Activated CD8-positive, alpha-beta T cell treated with anti-CD3 and anti-CD28 coated beads for 36 hours (primary cell): ENCODE measurements around the gene RCSD1. TPM values are rescaled to one million over a fixed set of nuclear protein-coding genes. Genes with fewer than 3 reads are reported as not detected.

Experiments
- ATAC-seq: fragments of 200-7000 bp; cut with Tn5 transposase; one replicate; pipeline ENCODE4 v1.10.0; 2021; ENCODE audit warnings: mild to moderate bottlenecking, moderate library complexity
- CTCF ChIA-PET: fragments of 350-600 bp; sonication (Branson Sonifier 250); formaldehyde crosslinking; loops from one replicate; lab custom pipeline; 2021; ENCODE audit warnings: antibody characterized with exemption; lab: Charles Lee
- POLR2A ChIA-PET: fragments of 350-600 bp; sonication (Branson Sonifier 250); formaldehyde crosslinking; loops from one replicate; lab custom pipeline; 2021; ENCODE audit warnings: antibody characterized with exemption; lab: Charles Lee
- DNase-seq: peaks from one replicate; pipeline ENCODE4 v3.0.0-alpha.2; 2020
- H3K27ac Mint-ChIP-seq: one replicate; pipeline ENCODE4 v1.8.0; 2021; ENCODE audit warnings: mild to moderate bottlenecking, mixed read lengths
- H3K27me3 Mint-ChIP-seq: one replicate; pipeline ENCODE4 v1.8.0; 2021; ENCODE audit warnings: mixed read lengths
- H3K36me3 Mint-ChIP-seq: one replicate; pipeline ENCODE4 v1.8.0; 2021; ENCODE audit warnings: low read depth, mixed read lengths
- H3K4me1 Mint-ChIP-seq: one replicate; pipeline ENCODE4 v1.8.0; 2021; ENCODE audit warnings: low read depth, mixed read lengths
- H3K4me3 Mint-ChIP-seq: one replicate; pipeline ENCODE4 v1.8.0; 2021; ENCODE audit warnings: mild to moderate bottlenecking, moderate library complexity, mixed read lengths
- H3K9me3 Mint-ChIP-seq: one replicate; pipeline ENCODE4 v1.8.0; 2021; ENCODE audit warnings: mixed read lengths
- intact Hi-C: fragments of 100-400 bp; cut with micrococcal nuclease; formaldehyde crosslinking; loops from one replicate; pipeline ENCODE4 v1.10.0; 2022
- total RNA-seq, 2 experiments: library from RNA; stranded (reverse); gene quantifications; one replicate each; pipeline ENCODE4 v1.2.3, GENCODE V29; 2021
- TF ChIP-seq, protein P1 (sequence below): fragments of 200-600 bp; IDR thresholded peaks from one replicate; pipeline ENCODE4 v1.8.0; 2022; ENCODE audit warnings: antibody characterized with exemption, mild to moderate bottlenecking

Gene RCSD1
- total RNA-seq, 2 experiments from 2014 or later = 66.4 to 67.9 TPM

DNA sequence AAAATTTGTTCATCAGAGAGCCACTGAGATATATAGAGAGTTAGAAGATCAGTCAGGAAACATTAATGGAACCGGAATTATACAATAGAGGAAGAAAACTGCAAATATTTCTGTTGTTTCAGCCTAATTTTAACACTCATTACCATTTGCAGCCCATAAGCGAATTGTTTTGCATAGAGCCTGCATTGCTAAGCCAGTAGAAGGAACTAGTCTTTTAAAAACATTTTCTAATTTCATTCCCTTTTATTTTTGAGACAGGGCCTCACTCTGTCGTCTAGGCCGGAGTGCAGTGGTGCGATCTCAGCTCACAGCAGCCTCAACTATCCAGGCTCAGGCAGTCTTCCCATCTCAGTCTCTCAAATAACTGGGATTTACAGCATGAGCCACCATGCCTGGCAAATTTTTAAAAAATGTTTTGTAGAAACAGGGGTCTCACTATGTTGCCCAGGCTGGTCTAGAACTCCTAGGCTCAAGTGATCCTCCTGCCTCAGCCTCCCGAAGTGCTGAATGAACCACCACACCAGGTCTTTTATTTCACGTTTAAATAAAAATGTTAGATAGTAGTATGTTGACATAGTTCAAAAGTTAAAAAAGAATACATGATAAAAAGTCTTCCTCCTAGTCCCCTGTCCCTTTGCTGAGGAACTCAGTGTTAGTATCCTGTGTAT lies 117.1 kb downstream of the RCSD1 start:
- ATAC-seq = no peak
- POLR2A ChIA-PET = interaction anchor here (0.6 kb wide), 1 partner anchor 24 kb away, joined by 3 read pairs; no protein-coding TSS in a partner anchor
- Mint-ChIP-seq H3K27me3 (no peaks in the 10 kb centered on the region), H3K36me3 (no peaks in the 10 kb centered on the region), H3K27ac (no peak overlapping the region), H3K4me1 (peaks cover 6% of the 10 kb centered on the region), H3K9me3 (no peaks in the 10 kb centered on the region), H3K4me3 (no peak overlapping the region)
- DNase-seq = no peak
- TF ChIP-seq, protein P1, sequence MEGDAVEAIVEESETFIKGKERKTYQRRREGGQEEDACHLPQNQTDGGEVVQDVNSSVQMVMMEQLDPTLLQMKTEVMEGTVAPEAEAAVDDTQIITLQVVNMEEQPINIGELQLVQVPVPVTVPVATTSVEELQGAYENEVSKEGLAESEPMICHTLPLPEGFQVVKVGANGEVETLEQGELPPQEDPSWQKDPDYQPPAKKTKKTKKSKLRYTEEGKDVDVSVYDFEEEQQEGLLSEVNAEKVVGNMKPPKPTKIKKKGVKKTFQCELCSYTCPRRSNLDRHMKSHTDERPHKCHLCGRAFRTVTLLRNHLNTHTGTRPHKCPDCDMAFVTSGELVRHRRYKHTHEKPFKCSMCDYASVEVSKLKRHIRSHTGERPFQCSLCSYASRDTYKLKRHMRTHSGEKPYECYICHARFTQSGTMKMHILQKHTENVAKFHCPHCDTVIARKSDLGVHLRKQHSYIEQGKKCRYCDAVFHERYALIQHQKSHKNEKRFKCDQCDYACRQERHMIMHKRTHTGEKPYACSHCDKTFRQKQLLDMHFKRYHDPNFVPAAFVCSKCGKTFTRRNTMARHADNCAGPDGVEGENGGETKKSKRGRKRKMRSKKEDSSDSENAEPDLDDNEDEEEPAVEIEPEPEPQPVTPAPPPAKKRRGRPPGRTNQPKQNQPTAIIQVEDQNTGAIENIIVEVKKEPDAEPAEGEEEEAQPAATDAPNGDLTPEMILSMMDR = no peak
- intact Hi-C loops = no loop called here
- CTCF ChIA-PET = interaction anchor here (1.3 kb wide), 1 partner anchor 15 kb away, joined by 3 read pairs; no protein-coding TSS in a partner anchor

GRCh38 chr1:167747988-167748387 lies 118.0 kb downstream of the RCSD1 start:
- TF ChIP-seq, protein P1 = no peak
- no peak overlapping the region for H3K27ac Mint-ChIP-seq
- H3K9me3 Mint-ChIP-seq = no peaks in the 10 kb centered on the region
- intact Hi-C loops = no loop called here
- no peak overlapping the region for H3K4me3 Mint-ChIP-seq
- CTCF ChIA-PET = interaction anchor here (1.2 to 1.3 kb wide), 2 partner anchors 14 to 32 kb away, joined by 3 read pairs; no protein-coding TSS in a partner anchor
- H3K27me3 Mint-ChIP-seq = no peaks in the 10 kb centered on the region
- H3K36me3 Mint-ChIP-seq = no peaks in the 10 kb centered on the region
- peaks cover 13% of the 10 kb centered on the region for H3K4me1 Mint-ChIP-seq
- DNase-seq (no peak), ATAC-seq (no peak)
- POLR2A ChIA-PET = interaction anchor here (1.0 kb wide), 1 partner anchor 33 kb away, joined by 6 read pairs; no protein-coding TSS in a partner anchor

DNA sequence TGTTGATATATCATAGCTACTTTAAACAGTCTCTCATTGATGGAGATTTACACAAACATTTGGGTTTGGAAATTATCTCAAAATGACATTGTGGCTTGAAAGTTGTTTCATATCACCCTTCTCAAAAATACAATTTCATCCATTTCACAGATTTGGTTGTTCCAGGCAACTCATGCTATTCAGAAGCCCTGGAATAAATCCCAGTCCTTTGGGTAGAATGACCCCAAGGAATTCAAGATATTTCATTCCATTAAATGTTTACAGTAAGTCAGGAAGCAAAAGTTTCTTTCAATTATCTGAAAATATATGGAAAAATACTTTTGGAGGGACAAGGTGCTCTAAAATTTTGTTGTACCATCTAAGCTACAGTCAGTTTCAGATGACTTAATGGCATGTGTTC lies 118.9 kb downstream of the RCSD1 start:
- intact Hi-C loops = no loop called here
- TF ChIP-seq, protein P1 = no peak
- POLR2A ChIA-PET = interaction anchor here (1.0 kb wide), 1 partner anchor 34 kb away, joined by 6 read pairs; no protein-coding TSS in a partner anchor

GRCh38 chr1:167749741-167750140 lies 119.7 kb downstream of the RCSD1 start:
- Mint-ChIP-seq H3K4me1 (peaks cover 15% of the 10 kb centered on the region), H3K27ac (no peak overlapping the region), H3K4me3 (no peak overlapping the region), H3K36me3 (no peaks in the 10 kb centered on the region), H3K27me3 (no peaks in the 10 kb centered on the region), H3K9me3 (no peaks in the 10 kb centered on the region)
- ATAC-seq (no peak), DNase-seq (no peak)
- intact Hi-C loops = no loop called here
- ChIA-PET POLR2A (interaction anchor here (0.7 kb wide), 1 partner anchor 9 kb away, joined by 3 read pairs; no protein-coding TSS in a partner anchor), CTCF (no interaction called here)
- TF ChIP-seq, protein P1 = no peak

More for the DNA sequence above, 118.9 kb downstream of the RCSD1 start:
- H3K4me3 Mint-ChIP-seq = no peak overlapping the region
- no peak overlapping the region for H3K27ac Mint-ChIP-seq
- CTCF ChIA-PET = interaction anchor here (1.2 kb wide), 2 partner anchors 9 to 33 kb away, joined by 3 read pairs; no protein-coding TSS in a partner anchor
- DNase-seq = no peak
- no peak for ATAC-seq
- H3K27me3 Mint-ChIP-seq = no peaks in the 10 kb centered on the region
- peaks cover 15% of the 10 kb centered on the region for H3K4me1 Mint-ChIP-seq
- no peaks in the 10 kb centered on the region for H3K36me3 Mint-ChIP-seq
- H3K9me3 Mint-ChIP-seq = no peaks in the 10 kb centered on the region

DNA sequence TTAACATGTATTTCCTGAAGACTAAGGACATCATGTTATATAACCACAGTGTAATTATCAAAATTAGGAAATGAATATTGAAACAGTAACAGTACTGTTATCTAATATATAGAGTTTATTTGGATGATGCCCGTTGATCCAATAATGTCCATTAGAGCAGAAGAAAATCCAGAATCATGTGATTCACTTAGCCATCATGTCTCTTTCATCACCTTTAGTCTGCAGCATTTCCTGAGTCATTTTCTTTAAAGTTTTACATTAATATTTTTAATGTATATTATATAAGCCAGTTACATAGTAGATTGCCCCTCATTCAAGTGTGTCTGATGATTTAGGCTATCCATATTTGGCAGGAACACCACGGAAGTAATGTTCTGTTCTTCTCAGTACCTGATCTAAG lies 120.6 kb downstream of the RCSD1 start:
- DNase-seq (no peak), ATAC-seq (no peak)
- Mint-ChIP-seq H3K9me3 (no peaks in the 10 kb centered on the region), H3K36me3 (no peaks in the 10 kb centered on the region), H3K27ac (no peak overlapping the region), H3K4me3 (no peak overlapping the region), H3K4me1 (peaks cover 15% of the 10 kb centered on the region), H3K27me3 (no peaks in the 10 kb centered on the region)
- TF ChIP-seq, protein P1 = no peak
- POLR2A ChIA-PET = interaction anchor here (0.7 kb wide), 1 partner anchor 9 kb away, joined by 3 read pairs; no protein-coding TSS in a partner anchor
- CTCF ChIA-PET = no interaction called here
- intact Hi-C loops = no loop called here
